GM12878 (cell line): ENCODE results near the gene PITPNM1. TPM values are rescaled to one million over a fixed set of nuclear protein-coding genes. Genes with fewer than 3 reads are reported as not detected.
A peak's percentile ranks its signal among the peaks of the same experiment; 100 is the strongest.

ENCODE experiments used
- ATAC-seq: fragments of 200-7000 bp; cut with Tn5 transposase; 3 replicates; pipeline ENCODE4 v1.9.1; 2020; ENCODE audit warnings: mild to moderate bottlenecking, moderate library complexity
- BruUV-seq: library from RNA; stranded (reverse); fragments of 400-500 nt; replicated peaks from 2 replicates; lab custom pipeline; 2021; lab: Mats Ljungman, UMichigan
- CTCF ChIA-PET: fragments of 300-600 bp; sonication (Branson Sonifier 250); formaldehyde crosslinking; extraction: SDS; loops from one replicate; lab custom pipeline; 2021; ENCODE audit warnings: inconsistent platforms; lab: Yijun Ruan, JAX
- POLR2A ChIA-PET: fragments of 350-600 bp; formaldehyde crosslinking; extraction: SDS; loops from one replicate; lab custom pipeline; 2021; ENCODE audit warnings: inconsistent platforms; lab: Charles Lee
- RAD21 ChIA-PET: fragments of 300-600 bp; sonication (Branson Sonifier 250); formaldehyde crosslinking; loops from one replicate; lab custom pipeline; 2023; ENCODE audit warnings: antibody characterized with exemption; ENCODE audit not compliant: unreplicated experiment; lab: Charles Lee
- SMC1A ChIA-PET: fragments of 300-600 bp; sonication (Branson Sonifier 250); formaldehyde crosslinking; loops from one replicate; lab custom pipeline; 2023; ENCODE audit not compliant: unreplicated experiment, uncharacterized antibody; lab: Charles Lee
- DNase-seq: peaks from one replicate; pipeline ENCODE4 v3.0.0-alpha.2; 2011; ENCODE audit warnings: low read depth, low spot score
- FAIRE-seq: peaks from 3 replicates; lab custom pipeline; 2011; peaks lifted over from hg19 to GRCh38; lab: Jason Lieb, UNC
- H2AFZ ChIP-seq: 2 replicates; pipeline ENCODE4 v1.6.0; 2011; ENCODE audit warnings: low read depth, low read length, control low read depth; ENCODE audit not compliant: control insufficient read depth
- H3K27ac ChIP-seq: 2 replicates; pipeline ENCODE4 v1.5.1; 2011; ENCODE audit warnings: control low read depth; ENCODE audit not compliant: control insufficient read depth, insufficient read depth
- H3K27me3 ChIP-seq, 2 experiments: replicated peaks in 1 of 2; 2 replicates each; pipeline versions ENCODE4 v1.6.0 to v1.6.1; 2011; ENCODE audit warnings: low read length in 1 of 2; ENCODE audit not compliant: control insufficient read depth in 2 of 2, insufficient read depth in 2 of 2
- H3K36me3 ChIP-seq, 2 experiments: 2 replicates each; pipeline ENCODE4 v1.5.1; 2011; ENCODE audit warnings: low read length in 1 of 2; ENCODE audit not compliant: control insufficient read depth in 2 of 2, insufficient read depth in 2 of 2
- H3K4me1 ChIP-seq: 2 replicates; pipeline ENCODE4 v1.6.1; 2011; ENCODE audit warnings: mild to moderate bottlenecking, low read length, moderate library complexity, mixed read lengths; ENCODE audit not compliant: control insufficient read depth, insufficient read depth
- H3K4me2 ChIP-seq: 2 replicates; pipeline ENCODE4 v1.6.0; 2011; ENCODE audit warnings: control low read depth; ENCODE audit not compliant: control insufficient read depth, insufficient read depth
- H3K4me3 ChIP-seq: fragments of 200-600 bp; sonication (generic); 2 replicates; pipeline ENCODE4 v1.5.1; 2016
- H3K79me2 ChIP-seq: 2 replicates; pipeline ENCODE4 v1.6.0; 2011; ENCODE audit warnings: low read length; ENCODE audit not compliant: control insufficient read depth, insufficient read depth
- H3K9ac ChIP-seq: 2 replicates; pipeline ENCODE4 v1.8.0; 2011; ENCODE audit warnings: low read length, control low read depth, mixed read lengths; ENCODE audit not compliant: control insufficient read depth, insufficient read depth
- H3K9me3 ChIP-seq: replicated peaks from 3 replicates; pipeline ENCODE4 v1.5.1; 2011; ENCODE audit warnings: mild to moderate bottlenecking, low read length; ENCODE audit not compliant: control insufficient read depth, insufficient read depth
- H4K20me1 ChIP-seq: 2 replicates; pipeline ENCODE4 v1.6.0; 2011; ENCODE audit not compliant: control insufficient read depth, insufficient read depth
- BHLHE40 ChIP-seq, 2 experiments: fragments of 450-650 bp in 1 of 2; IDR thresholded peaks; 2 replicates each; pipeline ENCODE4 v1.6.1; 2011 to 2017; ENCODE audit warnings: low read depth in 2 of 2, borderline replicate concordance in 1 of 2, improper control_type of control experiment in 1 of 2, low read length in 1 of 2, mild to moderate bottlenecking in 1 of 2
- DPF2 ChIP-seq: fragments of 450-650 bp; IDR thresholded peaks from 2 replicates; pipeline ENCODE4 v1.6.1; 2017; ENCODE audit warnings: mild to moderate bottlenecking
- HDGF ChIP-seq: fragments of 450-650 bp; IDR thresholded peaks from 2 replicates; pipeline ENCODE4 v1.6.1; 2016; ENCODE audit warnings: antibody characterized with exemption
- NBN ChIP-seq: fragments of 450-650 bp; IDR thresholded peaks from 2 replicates; pipeline ENCODE4 v1.6.1; 2016
- NFYA ChIP-seq: IDR thresholded peaks from 2 replicates; pipeline ENCODE4 v1.6.1; 2011; ENCODE audit warnings: low read depth, mild to moderate bottlenecking, low read length, improper control_type of control experiment, borderline replicate concordance
- NR2F1 ChIP-seq: fragments of 450-650 bp; conservative IDR thresholded peaks from 2 replicates; pipeline ENCODE4 v1.6.1; 2017; ENCODE audit warnings: mild to moderate bottlenecking
- WGBS: methylation state at CpG from one replicate; pipeline ENCODE4 v1.1.6; 2016; ENCODE audit warnings: low lambda C conversion rate; ENCODE audit not compliant: insufficient replicate concordance, insufficient coverage; ENCODE audit errors: missing lambda C conversion rate; 5-methylcytosine and 5-hydroxymethylcytosine counted together
- in situ Hi-C: fragments of 300-500 bp; cut with MboI; formaldehyde crosslinking; loops from 9 replicates; pipeline ENCODE4 v1.14.3; 2018; ENCODE audit warnings: mixed read lengths
- intact Hi-C: fragments of 100-400 bp; cut with micrococcal nuclease; formaldehyde crosslinking; loops from one replicate; pipeline ENCODE4 v1.14.2; 2022; ENCODE audit not compliant: unreplicated experiment
- polyA plus RNA-seq, 11 experiments: library from polyadenylated mRNA; depleted of rRNA in 4 of 11; unstranded in 6 of 11; stranded (reverse) in 5 of 11; fragments of >200 nt; fragmentation: Nextera tagmentation in 4 of 11; fragmentation: Illumina TruSeq in 1 of 11; extraction: Ambion mirVana in 4 of 11; extraction: Trizol in 1 of 11; gene quantifications; 1 replicate in 1 of 11; 2 replicates in 10 of 11; pipeline versions ENCODE4 v1.2.1 to v1.2.3, GENCODE V29; 2011 to 2016; ENCODE audit warnings: inconsistent platforms in 2 of 11, missing spikeins in 2 of 11, low read depth in 1 of 11
- total RNA-seq, 4 experiments: library from RNA; depleted of rRNA in 3 of 4; stranded (reverse); fragments of >200 nt in 3 of 4; fragmentation: Illumina TruSeq in 1 of 4; extraction: Trizol in 1 of 4; gene quantifications; 2 replicates each; pipeline versions ENCODE4 v1.2.1 to v1.2.3, GENCODE V29; 2013 to 2021

Gene PITPNM1
- total and polyA plus RNA-seq, 10 of the 15 experiments (the other 5 are each of a cell fraction or from before 2014, with no cell fraction given), result 0.11 to 56.8 (median 16.5) TPM

- Histone ChIP-seq H4K20me1 (no peaks in the 10 kb centered on the region), H3K27ac (peak overlapping the region; percentile 82), H3K79me2 (peaks cover 32% of the 10 kb centered on the region), H3K9ac (peak overlapping the region; percentile 73)
- POLR2A ChIA-PET, result interaction anchor here (1.2 to 2.3 kb wide), 3 partner anchors 19 to 103 kb away, joined by 4 to 14 read pairs (median 4); partner anchors contain the start of genes PPP1CA and TBC1D10C
- RAD21 ChIA-PET, result interaction anchor here (1.2 to 2.8 kb wide), 4 partner anchors 17 to 103 kb away, joined by 3 to 19 read pairs (median 10); partner anchors contain the start of genes PPP1CA and PTPRCAP
- no peak for ATAC-seq
- SMC1A ChIA-PET, result interaction anchor here (4.3 kb wide), 1 partner anchor 18 kb away, joined by 23 read pairs; no protein-coding TSS in a partner anchor
- 0 out of 4 replicates have a peak, but pooled peaks of 1 of the 2 experiments have one; percentile 7 for TF ChIP-seq BHLHE40 (IDR thresholded peaks at IDR 0.05; ENCODE audit: borderline replicate concordance in 1 of 2, low read depth in 2 of 2, low read length in 1 of 2)
- peak; percentile 34; the same call in 1 of the 2 replicates for TF ChIP-seq NR2F1
- TF ChIP-seq NBN, result 0 out of 2 replicates have a peak, but pooled peaks have one; percentile 32
- TF ChIP-seq DPF2, result peak; percentile 7; the same call in 1 of the 2 replicates
- no peak for TF ChIP-seq NFYA
- 0 out of 2 replicates have a peak, but pooled peaks have one; percentile 46 for TF ChIP-seq HDGF
- TF ChIP-seq, all 136 proteins: peak for 5
- peak overlapping the region; percentile 94 for H3K4me3 ChIP-seq
- H2AFZ ChIP-seq, result peak overlapping the region; percentile 41
- in situ Hi-C loops (no loop called here), intact Hi-C loops (no loop called here)
- FAIRE-seq, result no peak
- H3K9me3 ChIP-seq, result no peaks in the 10 kb centered on the region
- peaks cover 0 to 3% of the 10 kb centered on the region in 2 experiments; a peak in 2 of 4 replicates for H3K36me3 ChIP-seq
- H3K27me3 ChIP-seq, result no peaks in the 10 kb centered on the region
- 7% methylated on average over 78 of the region's 101 CpGs for WGBS
- BruUV-seq, result no TSS peak
- peak overlapping the region; percentile 99 for H3K4me2 ChIP-seq
- CTCF ChIA-PET, result interaction anchor here (0.6 to 2.9 kb wide), 3 partner anchors 18 to 148 kb away, joined by 3 to 30 read pairs (median 4); no protein-coding TSS in a partner anchor
- DNase-seq, result no peak
- H3K4me1 ChIP-seq, result peaks cover 27% of the 10 kb centered on the region
These were observed 886 bp downstream of the PITPNM1 start for GRCh38 chr11:67504005-67504949.
